ENCODE data around the gene USP14.

USP14 gene

DNA sequence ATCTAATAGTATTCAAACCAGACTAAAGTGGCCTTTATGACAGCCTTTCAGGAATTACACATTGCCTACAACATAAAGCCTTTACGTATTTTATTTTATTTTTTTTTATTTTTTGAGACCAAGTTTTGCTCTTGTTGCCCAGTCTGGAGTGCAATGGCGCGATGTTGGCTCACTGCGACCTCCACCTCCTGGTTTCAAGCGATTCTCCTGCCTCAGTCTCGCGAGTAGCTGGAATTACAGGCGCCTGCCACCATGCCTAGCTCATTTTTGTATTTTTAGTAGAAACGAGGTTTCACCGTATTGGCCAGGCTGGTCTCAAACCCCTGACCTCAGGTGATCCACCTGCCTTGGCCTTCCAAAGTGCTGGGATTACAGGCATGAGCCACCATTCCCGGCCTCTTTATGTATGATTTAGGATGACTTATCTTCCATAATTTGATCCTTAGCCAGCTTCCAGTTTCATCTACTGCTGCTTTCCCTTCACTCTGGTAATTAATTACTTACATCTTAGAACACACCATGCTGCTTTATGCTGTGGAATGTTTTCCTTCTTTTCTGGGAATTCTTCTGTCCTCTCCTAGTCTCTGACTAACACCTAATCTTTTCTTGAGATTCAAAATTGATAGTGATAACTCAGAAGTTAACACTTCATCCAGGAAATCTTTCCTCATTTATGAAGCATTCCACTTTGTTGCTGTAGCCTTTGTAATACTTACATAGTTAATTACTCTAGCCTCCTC is 2.6 kb downstream of the USP14 start:
- DNase-seq = no peak

DNA sequence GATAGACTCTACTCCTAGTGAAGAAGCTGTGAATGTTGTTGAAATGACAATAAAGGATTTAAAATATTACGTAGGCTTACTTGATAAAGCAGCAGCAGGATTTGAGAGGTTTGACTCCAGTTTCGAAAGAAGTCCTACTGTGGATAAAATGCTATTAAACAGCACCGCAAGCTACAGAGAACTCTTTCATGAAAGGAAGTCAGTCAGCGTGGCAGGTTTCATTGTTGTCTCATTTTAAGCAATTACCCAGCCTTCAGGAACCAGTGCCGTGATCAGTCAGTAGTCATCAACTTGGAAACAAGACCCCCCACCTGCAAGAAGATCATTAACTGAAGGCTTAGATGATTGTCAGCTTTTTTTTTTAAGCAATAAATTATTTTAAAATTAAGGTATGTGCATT is 14.0 kb downstream of the USP14 start:
- DNase-seq = no peak

GRCh38 chr18:179499-179898 is 21.1 kb downstream of the USP14 start:
- no peak for DNase-seq

DNA sequence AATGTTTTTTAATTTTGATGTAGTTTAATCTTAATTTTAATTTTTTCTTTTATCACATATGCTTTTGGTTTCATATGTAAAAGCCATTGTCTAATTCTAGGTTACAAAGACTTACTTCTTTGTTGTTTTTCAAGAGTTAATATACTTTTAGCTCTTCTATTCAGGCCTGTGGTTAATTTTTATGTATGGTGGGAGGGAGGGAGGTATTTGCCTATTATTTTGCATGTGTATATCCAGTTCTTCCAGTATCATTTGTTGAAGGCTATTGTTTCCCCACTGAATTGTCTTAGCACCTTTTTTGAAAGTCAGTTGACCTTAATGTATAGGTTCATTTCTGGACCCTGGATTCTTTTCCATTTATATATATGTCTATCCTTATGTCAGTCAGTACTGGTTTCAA is 23.4 kb downstream of the USP14 start:
- no peak for DNase-seq

GRCh38 chr18:183769-184168 is 25.4 kb downstream of the USP14 start:
- no peak for DNase-seq

DNA sequence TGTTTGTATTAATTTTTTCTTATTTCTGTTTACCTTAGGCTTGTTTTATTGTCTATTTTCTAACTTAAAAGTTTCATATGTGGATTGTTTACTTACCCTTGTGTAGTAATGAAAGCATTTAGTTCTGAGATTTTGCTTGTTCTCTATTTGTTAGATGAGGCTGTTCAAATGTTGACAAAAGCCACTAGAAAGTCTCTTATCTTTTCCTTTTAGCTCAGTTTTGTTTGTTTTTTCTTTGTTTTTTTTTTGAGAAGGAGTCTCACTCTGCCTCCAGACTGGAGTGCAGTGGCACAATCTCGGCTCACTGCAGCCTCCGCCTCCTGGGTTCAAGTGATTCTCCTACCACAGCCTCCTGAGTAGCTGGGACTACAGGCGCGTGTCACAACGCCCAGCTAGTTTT is 30.9 kb downstream of the USP14 start:
- DNase-seq = no peak

GRCh38 chr18:191725-192124 is 33.4 kb downstream of the USP14 start:
- DNase-seq = no peak

DNA sequence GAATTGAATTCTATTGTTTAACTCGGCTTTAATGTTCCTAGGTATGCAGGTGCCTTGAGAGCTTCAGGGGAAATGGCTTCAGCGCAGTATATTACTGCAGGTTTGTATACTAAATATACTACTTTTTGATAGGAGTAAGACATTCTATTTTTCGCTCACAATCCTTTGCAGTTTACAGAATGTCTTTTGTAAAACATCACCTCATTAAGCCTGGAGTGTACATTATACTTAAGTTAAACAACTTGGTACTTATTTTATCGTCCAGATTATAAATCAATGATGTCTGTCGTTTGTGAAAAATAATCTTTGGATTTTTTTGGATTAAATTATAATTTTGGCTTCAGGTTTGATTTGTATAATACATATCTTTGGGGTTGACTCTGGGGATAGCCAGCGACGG is 34.4 kb downstream of the USP14 start:
- no peak for DNase-seq

- no peak for DNase-seq
These were observed 37.3 kb downstream of the USP14 start for GRCh38 chr18:195651-196050.

GRCh38 chr18:199214-199613 is 40.9 kb downstream of the USP14 start:
- no peak for DNase-seq

- DNase-seq = no peak
These were observed 41.4 kb downstream of the USP14 start for GRCh38 chr18:199768-200167.

GRCh38 chr18:210075-210474 is 51.7 kb downstream of the USP14 start:
- no peak for DNase-seq

DNA sequence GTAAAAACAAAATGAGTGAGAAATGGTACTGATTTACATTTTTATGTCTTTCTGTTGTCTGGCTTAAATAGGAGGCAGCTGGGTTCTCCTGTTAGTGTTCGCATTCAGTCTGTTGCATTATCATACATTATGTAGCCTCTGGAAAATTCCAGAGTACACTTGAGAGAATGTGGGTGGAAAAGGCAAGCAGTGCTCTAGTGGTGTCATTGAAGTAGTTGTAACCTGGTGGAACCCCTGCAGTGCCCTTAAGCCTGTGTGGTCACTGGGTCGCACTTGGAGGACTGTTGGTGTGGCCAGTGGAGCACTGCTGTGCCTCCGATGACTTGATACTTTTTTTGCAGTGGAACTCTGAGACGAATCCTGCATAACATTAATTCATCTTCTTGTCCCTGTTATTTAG is 52.4 kb downstream of the USP14 start:
- no peak for DNase-seq

- DNase-seq = no peak
These were observed 53.2 kb downstream of the USP14 start for GRCh38 chr18:211582-211981.

DNA sequence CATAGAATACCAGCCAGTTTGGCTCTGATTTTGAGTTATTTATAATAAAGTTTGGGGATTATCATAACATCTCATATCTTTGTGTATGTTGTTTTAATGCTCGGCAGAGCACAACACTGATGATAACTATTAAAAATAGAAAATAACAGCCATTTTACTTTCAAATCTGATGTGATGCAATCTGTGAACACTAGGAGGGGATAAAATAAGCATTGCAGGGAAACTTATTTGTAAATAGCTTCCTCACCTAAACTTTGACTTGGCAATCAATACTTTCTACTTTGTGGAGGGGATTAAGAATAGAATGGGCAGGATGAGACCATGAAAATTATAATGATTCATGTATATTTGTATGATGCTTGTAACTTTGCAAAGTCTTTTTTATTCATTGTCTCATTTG is 54.4 kb downstream of the USP14 start:
- peak in 1 of 3 donors; percentile 5 for DNase-seq

GRCh38 chr18:213505-213904 is 55.1 kb downstream of the USP14 start:
- DNase-seq = no peak

DNA sequence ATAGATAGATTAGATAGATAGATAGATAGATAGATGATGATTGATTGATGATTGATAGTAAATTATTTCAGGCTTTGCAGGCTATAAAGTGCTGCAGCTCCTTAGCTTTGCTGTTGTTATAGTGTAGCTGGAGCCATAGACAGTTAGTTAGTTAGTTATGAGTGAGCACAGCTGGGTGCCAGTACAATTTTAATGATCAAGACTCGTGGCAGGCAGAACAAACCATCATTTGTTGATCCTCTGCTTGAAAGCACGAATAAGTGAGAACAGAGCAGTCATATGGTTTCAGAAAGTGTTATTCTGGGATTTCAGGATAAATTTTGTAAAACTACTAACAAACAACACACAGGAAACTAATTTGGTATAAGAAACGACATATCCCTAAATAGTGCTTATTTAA is 55.6 kb downstream of the USP14 start:
- no peak for DNase-seq

GRCh38 chr18:215448-216010 is 57.2 kb downstream of the USP14 start:
- DNase-seq = no peak

GRCh38 chr18:217532-218336 is 59.4 kb downstream of the USP14 start:
- no peak for DNase-seq

DNA sequence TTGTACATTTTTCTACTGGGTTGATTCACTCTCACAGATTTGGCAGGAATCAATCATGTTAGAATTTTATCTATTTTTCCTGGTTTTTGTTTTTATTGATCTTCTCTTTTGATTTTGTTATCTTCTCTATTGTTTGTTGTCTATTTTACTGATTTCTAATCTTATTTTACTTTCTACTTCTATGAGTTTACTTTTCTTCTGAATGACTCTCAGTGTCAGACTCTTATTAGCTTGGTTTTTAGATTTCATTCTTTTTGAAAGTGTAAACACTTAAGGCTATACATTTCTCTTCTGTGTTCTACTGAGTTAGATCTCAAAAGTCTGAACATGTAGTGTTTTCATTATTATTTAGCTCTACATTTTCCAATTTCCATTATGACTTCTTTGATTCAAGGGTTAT is 62.4 kb downstream of the USP14 start:
- DNase-seq = no peak

GRCh38 chr18:225745-226144 is 67.4 kb downstream of the USP14 start:
- no peak for DNase-seq

DNA sequence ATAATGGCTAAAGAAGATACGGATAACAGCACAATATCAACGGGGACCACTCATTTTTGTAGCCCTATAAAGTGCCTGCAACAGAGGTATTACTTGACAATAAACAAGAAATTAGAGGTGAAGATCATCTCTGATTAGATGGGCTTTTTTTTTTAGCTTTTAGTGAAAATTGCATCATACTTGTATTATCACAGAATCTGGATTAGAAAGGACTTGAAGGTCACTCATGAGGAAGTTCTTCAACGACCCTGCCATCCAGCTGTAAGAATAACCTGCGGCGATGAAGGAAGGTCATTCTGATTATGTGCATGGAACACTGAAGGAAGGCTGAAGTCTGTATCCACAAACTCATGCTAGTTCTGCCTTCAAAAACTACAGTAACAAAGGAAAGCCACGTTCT is 69.0 kb downstream of the USP14 start:
- no peak for DNase-seq

DNA sequence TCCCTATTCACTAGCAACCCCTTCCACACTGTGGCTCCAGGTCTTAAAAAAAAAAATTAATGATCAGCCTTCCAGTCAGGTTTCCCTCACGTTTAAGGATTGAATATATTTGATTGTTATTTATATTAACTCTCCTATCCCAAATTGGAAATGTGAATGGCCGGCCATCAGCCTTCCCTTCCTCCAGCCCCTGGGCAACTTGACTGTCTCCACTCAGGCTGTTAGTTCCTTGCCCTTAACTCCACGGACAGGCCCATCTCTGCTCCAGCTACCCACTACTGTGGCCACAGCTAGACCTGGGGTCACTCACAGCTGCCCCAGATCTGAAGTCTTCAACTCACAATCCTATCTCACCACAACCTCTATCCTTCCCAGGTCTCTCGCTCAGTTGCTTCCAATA is 69.5 kb downstream of the USP14 start:
- DNase-seq = no peak

DNA sequence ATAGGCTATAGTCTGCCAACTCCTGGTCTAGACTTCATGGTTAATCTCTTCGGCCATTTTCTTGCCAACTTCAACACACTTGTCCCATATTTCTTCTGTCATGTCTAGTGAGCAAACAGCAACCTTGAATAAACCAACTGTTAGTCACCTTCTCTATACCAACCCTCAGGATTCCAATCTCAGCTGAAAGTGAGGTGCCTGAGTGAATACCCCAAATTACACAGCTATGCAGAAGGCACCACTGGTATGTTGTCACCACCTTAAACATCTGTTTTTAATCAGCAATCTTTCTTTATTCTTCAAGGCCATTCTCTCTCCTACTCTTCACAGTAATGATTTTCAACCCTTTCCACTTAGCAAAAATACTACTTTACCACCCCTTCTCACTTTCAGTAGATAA is 70.2 kb downstream of the USP14 start:
- no peak for DNase-seq

Measured in suppressor macrophage treated with lipopolysaccharide for 1 hour (primary cell).